Colonic mucosa (tissue), 4 donors: ENCODE results near the gene NKX6-1. TPM values are rescaled to one million over a fixed set of nuclear protein-coding genes. Genes with fewer than 3 reads are reported as not detected.
A peak's percentile ranks its signal among the peaks of the same experiment; 100 is the strongest.

Experiments used
- DNase-seq: peaks from one replicate; pipeline ENCODE4 v3.0.0-alpha.2; 2020
- H3K27ac ChIP-seq: fragments of 200-600 bp; one replicate; pipeline ENCODE4 v1.8.0; 2021
- H3K27me3 ChIP-seq: fragments of 200-600 bp; one replicate; pipeline ENCODE4 v1.8.0; 2021
- H3K36me3 ChIP-seq: fragments of 200-600 bp; one replicate; pipeline ENCODE4 v1.8.0; 2021
- H3K4me1 ChIP-seq: fragments of 200-600 bp; one replicate; pipeline ENCODE4 v1.8.0; 2021; ENCODE audit warnings: mild to moderate bottlenecking
- H3K4me3 ChIP-seq: fragments of 200-600 bp; one replicate; pipeline ENCODE4 v1.8.0; 2021
- H3K9ac ChIP-seq, 2 donors: one replicate each; pipeline ENCODE4 v1.7.0; 2013; ENCODE audit warnings: control low read depth in 2 of 2, low read depth in 2 of 2, low read length in 2 of 2
- H3K9me3 ChIP-seq: fragments of 200-600 bp; one replicate; pipeline ENCODE4 v1.8.0; 2021
- intact Hi-C: fragments of 100-400 bp; cut with DNase I; formaldehyde crosslinking; loops from one replicate; pipeline ENCODE4 v1.14.1; 2022
- total RNA-seq, 2 donors: library from RNA; stranded (reverse); fragmentation: NEBNext Ultra II Directional in 1 of 2; extraction: Animal tissue kit (Norgen Biotek cat#: 25700) in 1 of 2; gene quantifications; one replicate each; pipeline ENCODE4 v1.2.1, GENCODE V29; 2021
- TF ChIP-seq, protein P1 (sequence below): fragments of 200-600 bp; IDR thresholded peaks from one replicate; pipeline ENCODE4 v1.8.0; 2022; ENCODE audit warnings: antibody characterized with exemption, mild to moderate bottlenecking
- donor health status: healthy.
- donor health status: DM: no; HTN: no; CAD: no.
- donor health status: DM: no; HTN: no; CAD: no.

Gene NKX6-1
- total RNA-seq, 2 donors from 2014 or later: not detected

DNA sequence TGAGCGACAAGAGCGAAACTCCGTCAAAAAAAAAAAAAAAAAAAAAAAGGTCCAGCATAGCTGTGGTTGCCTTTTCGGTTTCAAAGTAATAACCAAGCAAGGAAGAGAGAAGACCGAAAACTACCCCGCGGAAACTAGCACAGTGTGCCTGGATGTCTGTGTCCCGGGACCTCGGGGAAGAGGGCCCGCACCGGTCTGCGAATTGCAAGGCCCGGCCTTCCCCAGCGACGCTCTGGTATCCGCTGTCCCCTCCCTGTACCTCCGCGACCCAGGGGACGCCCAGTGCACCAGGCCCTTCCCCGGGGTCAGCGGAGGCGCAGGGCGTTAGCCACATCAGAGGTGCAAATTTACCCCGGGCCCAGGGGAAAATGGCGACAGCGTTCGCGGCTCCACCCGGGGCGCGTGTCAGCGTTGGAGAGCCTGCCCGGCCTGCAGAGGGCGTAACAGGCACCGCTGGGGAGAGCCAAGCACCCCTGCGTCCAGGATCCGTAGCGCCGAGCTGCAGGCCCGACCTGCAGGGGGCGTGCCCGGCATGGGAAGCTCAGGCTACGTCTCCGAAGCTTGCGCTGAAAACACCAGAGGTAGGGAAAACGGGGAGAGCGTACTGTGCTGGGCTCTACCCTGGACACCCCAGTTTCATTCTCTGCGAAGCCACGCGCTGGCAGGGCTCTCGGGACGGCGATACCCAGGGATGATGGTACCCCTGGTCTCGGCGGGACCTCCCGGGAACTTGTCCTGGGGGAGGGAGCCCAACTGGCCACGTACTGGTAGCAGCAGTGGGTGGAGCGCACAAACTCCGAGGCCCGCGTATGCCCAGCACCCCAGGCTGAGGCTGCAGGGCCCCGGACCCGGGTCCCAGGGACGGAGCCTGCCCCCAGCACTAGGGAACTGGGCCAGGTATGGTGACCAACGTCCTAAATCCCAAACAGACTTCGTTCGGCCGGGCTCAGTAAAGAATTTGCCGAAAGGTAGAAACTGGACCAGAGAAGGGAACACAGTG, 16.2 kb downstream of the NKX6-1 start:
- Histone ChIP-seq H3K27ac (no peak overlapping the region), H3K4me1 (peaks cover 5% of the 10 kb centered on the region), H3K4me3 (peak overlapping the region; percentile 33), H3K9me3 (no peaks in the 10 kb centered on the region), H3K27me3 (peaks cover 52% of the 10 kb centered on the region), H3K36me3 (no peaks in the 10 kb centered on the region), H3K9ac (no peak overlapping the region)
- TF ChIP-seq, protein P1, sequence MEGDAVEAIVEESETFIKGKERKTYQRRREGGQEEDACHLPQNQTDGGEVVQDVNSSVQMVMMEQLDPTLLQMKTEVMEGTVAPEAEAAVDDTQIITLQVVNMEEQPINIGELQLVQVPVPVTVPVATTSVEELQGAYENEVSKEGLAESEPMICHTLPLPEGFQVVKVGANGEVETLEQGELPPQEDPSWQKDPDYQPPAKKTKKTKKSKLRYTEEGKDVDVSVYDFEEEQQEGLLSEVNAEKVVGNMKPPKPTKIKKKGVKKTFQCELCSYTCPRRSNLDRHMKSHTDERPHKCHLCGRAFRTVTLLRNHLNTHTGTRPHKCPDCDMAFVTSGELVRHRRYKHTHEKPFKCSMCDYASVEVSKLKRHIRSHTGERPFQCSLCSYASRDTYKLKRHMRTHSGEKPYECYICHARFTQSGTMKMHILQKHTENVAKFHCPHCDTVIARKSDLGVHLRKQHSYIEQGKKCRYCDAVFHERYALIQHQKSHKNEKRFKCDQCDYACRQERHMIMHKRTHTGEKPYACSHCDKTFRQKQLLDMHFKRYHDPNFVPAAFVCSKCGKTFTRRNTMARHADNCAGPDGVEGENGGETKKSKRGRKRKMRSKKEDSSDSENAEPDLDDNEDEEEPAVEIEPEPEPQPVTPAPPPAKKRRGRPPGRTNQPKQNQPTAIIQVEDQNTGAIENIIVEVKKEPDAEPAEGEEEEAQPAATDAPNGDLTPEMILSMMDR: peak; percentile 51
- peak; percentile 72 for DNase-seq
- intact Hi-C loops: no loop called here

- Histone ChIP-seq H3K4me3 (no peak overlapping the region), H3K9me3 (no peaks in the 10 kb centered on the region), H3K36me3 (no peaks in the 10 kb centered on the region), H3K9ac (no peak overlapping the region), H3K4me1 (peaks cover 5% of the 10 kb centered on the region), H3K27ac (no peak overlapping the region), H3K27me3 (peaks cover 48% of the 10 kb centered on the region)
- no peak for DNase-seq
- intact Hi-C loops: no loop called here
- TF ChIP-seq, protein P1: no peak
Measured at GRCh38 chr4:84481860-84482245, 17.2 kb downstream of the NKX6-1 start.

- no peak overlapping the region for H3K9ac ChIP-seq
- intact Hi-C loops: no loop called here
- H3K4me3 ChIP-seq: no peak overlapping the region
Measured at GRCh38 chr4:84481077-84481859, 17.8 kb downstream of the NKX6-1 start.

GRCh38 chr4:84480082-84480481, 19.0 kb downstream of the NKX6-1 start:
- Histone ChIP-seq H3K9ac (no peak overlapping the region), H3K27me3 (peaks cover 43% of the 10 kb centered on the region)

More at GRCh38 chr4:84481077-84481859, 17.8 kb downstream of the NKX6-1 start:
- Histone ChIP-seq H3K4me1 (peaks cover 5% of the 10 kb centered on the region), H3K27ac (no peak overlapping the region), H3K36me3 (no peaks in the 10 kb centered on the region), H3K27me3 (peaks cover 44% of the 10 kb centered on the region), H3K9me3 (no peaks in the 10 kb centered on the region)
- no peak for DNase-seq
- TF ChIP-seq, protein P1: no peak

GRCh38 chr4:84479663-84480062, 19.4 kb downstream of the NKX6-1 start:
- intact Hi-C loops: no loop called here
- H3K9ac ChIP-seq: no peak overlapping the region
- peaks cover 5% of the 10 kb centered on the region for H3K4me1 ChIP-seq
- H3K27ac ChIP-seq: no peak overlapping the region
- H3K27me3 ChIP-seq: peaks cover 40% of the 10 kb centered on the region
- H3K9me3 ChIP-seq: no peaks in the 10 kb centered on the region
- no peaks in the 10 kb centered on the region for H3K36me3 ChIP-seq
- TF ChIP-seq, protein P1: no peak
- no peak overlapping the region for H3K4me3 ChIP-seq
- DNase-seq: no peak

More at GRCh38 chr4:84480082-84480481, 19.0 kb downstream of the NKX6-1 start:
- Histone ChIP-seq H3K36me3 (no peaks in the 10 kb centered on the region), H3K4me3 (no peak overlapping the region), H3K4me1 (peaks cover 5% of the 10 kb centered on the region), H3K9me3 (no peaks in the 10 kb centered on the region), H3K27ac (no peak overlapping the region)
- intact Hi-C loops: no loop called here
- TF ChIP-seq, protein P1: no peak
- no peak for DNase-seq
